Measurements from ENCODE around the gene DPP9.

Gene DPP9

GRCh38 chr19:4669723-4670480, 53.7 kb downstream of the DPP9 start, which contains the start of gene MYDGF:
Gene MYDGF, minus strand, starts transcription at chr19:4670342. Its CDS starts 8 bp downstream, at chr19:4670334.
- TF ChIP-seq CTCF (IDR thresholded peaks at IDR 0.05; ENCODE audit: insufficient read depth, low read depth, low read length, missing control alignments) = no peak
- H3K4me3 ChIP-seq (ENCODE audit: low read depth, low read length) = peak within 1 kb of the TSS; percentile 96
- DNase-seq (ENCODE audit: low read depth) = peak; percentile 96

DNA sequence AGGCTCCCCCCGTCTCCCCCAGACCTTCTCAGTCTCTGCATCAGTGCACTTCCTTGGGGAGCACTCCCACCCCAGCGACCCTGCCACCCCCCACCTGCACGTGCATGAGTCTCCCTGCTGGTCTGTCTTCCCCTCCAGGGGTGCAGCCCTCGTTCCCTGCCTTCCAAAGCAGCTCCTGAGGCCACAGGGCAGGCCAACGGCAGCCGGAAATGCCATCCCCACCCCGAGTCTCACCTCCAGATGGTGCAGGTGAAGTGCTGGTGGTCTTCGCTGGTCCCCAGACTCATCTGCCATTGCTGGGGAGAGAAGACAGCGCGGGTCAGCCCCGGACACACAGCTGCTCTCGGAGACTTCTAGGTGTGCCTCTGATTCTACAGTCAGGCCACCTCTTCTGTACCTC, 59.0 kb downstream of the DPP9 start:
- H3K4me3 ChIP-seq (ENCODE audit: low read depth, low read length) = no peak overlapping the region
- no peak for DNase-seq (ENCODE audit: low read depth)
- no peak for TF ChIP-seq CTCF (IDR thresholded peaks at IDR 0.05; ENCODE audit: insufficient read depth, low read depth, low read length, missing control alignments)

GRCh38 chr19:4662812-4663211, 60.8 kb downstream of the DPP9 start:
- no peak overlapping the region for H3K4me3 ChIP-seq (ENCODE audit: low read depth, low read length)
- TF ChIP-seq CTCF (IDR thresholded peaks at IDR 0.05; ENCODE audit: insufficient read depth, low read depth, low read length, missing control alignments) = no peak
- DNase-seq (ENCODE audit: low read depth) = no peak

- no peak for TF ChIP-seq CTCF (IDR thresholded peaks at IDR 0.05; ENCODE audit: insufficient read depth, low read depth, low read length, missing control alignments)
- no peak overlapping the region for H3K4me3 ChIP-seq (ENCODE audit: low read depth, low read length)
- no peak for DNase-seq (ENCODE audit: low read depth)
These were observed 61.5 kb downstream of the DPP9 start for GRCh38 chr19:4662020-4662695.

- no peak overlapping the region for H3K4me3 ChIP-seq (ENCODE audit: low read depth, low read length)
- DNase-seq (ENCODE audit: low read depth) = no peak
- TF ChIP-seq CTCF (IDR thresholded peaks at IDR 0.05; ENCODE audit: insufficient read depth, low read depth, low read length, missing control alignments) = no peak
These were observed 62.6 kb downstream of the DPP9 start for GRCh38 chr19:4660993-4661392.

GRCh38 chr19:4660181-4660791, 63.4 kb downstream of the DPP9 start:
- TF ChIP-seq CTCF (IDR thresholded peaks at IDR 0.05; ENCODE audit: insufficient read depth, low read depth, low read length, missing control alignments) = peak; percentile 26
- H3K4me3 ChIP-seq (ENCODE audit: low read depth, low read length) = no peak overlapping the region
- no peak for DNase-seq (ENCODE audit: low read depth)

Data from GM12865 (cell line).